ENCODE results near the gene ATRNL1. TPM values are rescaled to one million over a fixed set of nuclear protein-coding genes. Genes with fewer than 3 reads are reported as not detected.

The ATRNL1 gene
- total RNA-seq, 2 donors from 2014 or later, result 4.1 to 4.5 TPM

- no peaks in the 10 kb centered on the region for H3K36me3 ChIP-seq
- DNase-seq (ENCODE audit: low spot score), result no peak
- TF ChIP-seq CTCF (IDR thresholded peaks at IDR 0.05), result no peak
- no peak overlapping the region for H3K27ac ChIP-seq
- H3K4me3 ChIP-seq, result no peak overlapping the region
- H3K9me3 ChIP-seq, result no peaks in the 10 kb centered on the region
- H3K4me1 ChIP-seq, result no peaks in the 10 kb centered on the region
- H3K27me3 ChIP-seq, result no peaks in the 10 kb centered on the region
Measured at GRCh38 chr10:115845921-115846320, 752.8 kb downstream of the ATRNL1 start.

- no peaks in the 10 kb centered on the region for H3K27me3 ChIP-seq
- H3K27ac ChIP-seq, result no peak overlapping the region
- H3K9me3 ChIP-seq, result no peaks in the 10 kb centered on the region
- H3K4me1 ChIP-seq, result no peaks in the 10 kb centered on the region
- no peak for TF ChIP-seq CTCF (IDR thresholded peaks at IDR 0.05)
- no peaks in the 10 kb centered on the region for H3K36me3 ChIP-seq
- no peak overlapping the region for H3K4me3 ChIP-seq
- no peak for DNase-seq (ENCODE audit: low spot score)
Measured at GRCh38 chr10:115846528-115846927, 753.4 kb downstream of the ATRNL1 start.

GRCh38 chr10:115849197-115849596, 756.0 kb downstream of the ATRNL1 start:
- Histone ChIP-seq H3K27me3 (no peaks in the 10 kb centered on the region), H3K36me3 (no peaks in the 10 kb centered on the region), H3K4me3 (no peak overlapping the region), H3K9me3 (no peaks in the 10 kb centered on the region), H3K27ac (no peak overlapping the region), H3K4me1 (no peaks in the 10 kb centered on the region)
- TF ChIP-seq CTCF (IDR thresholded peaks at IDR 0.05), result no peak
- DNase-seq (ENCODE audit: low spot score), result no peak

- H3K36me3 ChIP-seq, result no peaks in the 10 kb centered on the region
- no peak overlapping the region for H3K27ac ChIP-seq
- H3K27me3 ChIP-seq, result no peaks in the 10 kb centered on the region
- no peaks in the 10 kb centered on the region for H3K9me3 ChIP-seq
- no peak overlapping the region for H3K4me3 ChIP-seq
- H3K4me1 ChIP-seq, result no peaks in the 10 kb centered on the region
- no peak for TF ChIP-seq CTCF (IDR thresholded peaks at IDR 0.05)
- no peak for DNase-seq (ENCODE audit: low spot score)
Measured at GRCh38 chr10:115850666-115851065, 757.5 kb downstream of the ATRNL1 start.

GRCh38 chr10:115851695-115852094, 758.5 kb downstream of the ATRNL1 start:
- no peaks in the 10 kb centered on the region for H3K9me3 ChIP-seq
- no peaks in the 10 kb centered on the region for H3K4me1 ChIP-seq
- DNase-seq (ENCODE audit: low spot score), result no peak
- no peak overlapping the region for H3K27ac ChIP-seq
- H3K36me3 ChIP-seq, result no peaks in the 10 kb centered on the region
- no peak for TF ChIP-seq CTCF (IDR thresholded peaks at IDR 0.05)
- H3K27me3 ChIP-seq, result no peaks in the 10 kb centered on the region
- H3K4me3 ChIP-seq, result no peak overlapping the region

GRCh38 chr10:115854740-115855435, 761.7 kb downstream of the ATRNL1 start:
- H3K27ac ChIP-seq, result no peak overlapping the region
- no peaks in the 10 kb centered on the region for H3K4me1 ChIP-seq
- H3K4me3 ChIP-seq, result no peak overlapping the region
- DNase-seq (ENCODE audit: low spot score), result no peak
- TF ChIP-seq CTCF (IDR thresholded peaks at IDR 0.05), result no peak
- peaks cover 0 to 4% of the 10 kb centered on the region in 2 donors for H3K9me3 ChIP-seq
- H3K27me3 ChIP-seq, result no peaks in the 10 kb centered on the region
- H3K36me3 ChIP-seq, result no peaks in the 10 kb centered on the region

Measured in right atrium auricular region (tissue), 2 donors.